Activated CD8-positive, alpha-beta T cell treated with anti-CD3 and anti-CD28 coated beads, Interleukin-2, amount 10 ng/mL, durations not matched to agents 7 days and 5 days (primary cell): ENCODE measurements around the gene P2RX4. TPM values are rescaled to one million over a fixed set of nuclear protein-coding genes. Genes with fewer than 3 reads are reported as not detected.

Experiments
- total RNA-seq, 2 experiments: library from RNA; stranded (reverse); gene quantifications; one replicate each; pipeline ENCODE4 v1.2.3, GENCODE V29; 2021

Gene P2RX4
- total RNA-seq, 2 experiments from 2014 or later, result 38.7 to 41.0 TPM

Other genes starting within 250 kb of the P2RX4 start
- not detected for gene HNF1A, start 231.6 kb upstream of the P2RX4 start, total RNA-seq
- gene C12orf43, start 193.6 kb upstream of the P2RX4 start, total RNA-seq, result 10 to 100 TPM; 19.0 to 23.3 TPM
- gene OASL, start 170.9 kb upstream of the P2RX4 start, total RNA-seq, result 10 to 100 TPM; 29.2 to 33.5 TPM
- gene P2RX7, start 77.3 kb upstream of the P2RX4 start, total RNA-seq, result 1 to 10 TPM; 8.9 to 9.7 TPM
- gene CAMKK2, start 86.6 kb downstream of the P2RX4 start, total RNA-seq, result 10 to 100 TPM; 32.2 to 32.7 TPM
- gene ANAPC5, start 142.3 kb downstream of the P2RX4 start, total RNA-seq, result 100 to 1,000 TPM; 135 to 147 TPM
- gene RNF34, start 190.0 kb downstream of the P2RX4 start, total RNA-seq, result 10 to 100 TPM; 74.9 to 85.0 TPM